Measurements from ENCODE around the gene FKBP1B.

DNA sequence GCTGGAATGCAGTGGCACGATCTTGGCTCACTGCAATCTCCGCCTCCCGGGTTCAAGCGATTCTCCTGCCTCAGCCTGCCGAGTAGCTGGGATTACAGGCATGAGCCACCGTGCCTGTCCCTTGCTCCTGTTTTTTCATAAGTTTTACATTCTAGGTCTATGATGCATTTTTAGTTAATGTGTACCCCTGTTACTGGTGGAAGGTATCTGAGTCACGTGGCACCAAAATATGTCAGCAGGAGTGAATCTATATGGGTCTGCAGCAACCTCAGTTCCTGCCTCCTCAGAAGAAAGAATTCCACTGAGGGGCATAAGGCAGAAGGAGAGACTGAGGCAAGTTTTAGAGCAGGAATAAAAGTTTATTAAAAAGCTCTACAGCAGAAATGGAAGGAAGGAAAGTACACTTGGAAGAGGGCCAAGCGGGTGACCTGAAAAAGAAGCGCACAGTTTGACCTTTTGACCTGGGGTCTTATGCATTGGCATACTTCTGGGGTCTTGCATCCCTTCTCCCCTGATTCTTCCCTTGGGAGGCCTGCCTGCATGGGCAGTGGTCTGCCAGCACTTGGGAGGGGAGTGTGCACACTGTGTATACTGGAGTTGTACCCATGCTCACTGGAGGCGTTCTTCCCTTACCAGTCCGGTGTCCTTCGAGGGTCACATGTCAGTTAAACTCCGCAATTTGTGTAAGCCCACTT lies 40.7 kb upstream of the FKBP1B start:
- TF ChIP-seq, protein P1, sequence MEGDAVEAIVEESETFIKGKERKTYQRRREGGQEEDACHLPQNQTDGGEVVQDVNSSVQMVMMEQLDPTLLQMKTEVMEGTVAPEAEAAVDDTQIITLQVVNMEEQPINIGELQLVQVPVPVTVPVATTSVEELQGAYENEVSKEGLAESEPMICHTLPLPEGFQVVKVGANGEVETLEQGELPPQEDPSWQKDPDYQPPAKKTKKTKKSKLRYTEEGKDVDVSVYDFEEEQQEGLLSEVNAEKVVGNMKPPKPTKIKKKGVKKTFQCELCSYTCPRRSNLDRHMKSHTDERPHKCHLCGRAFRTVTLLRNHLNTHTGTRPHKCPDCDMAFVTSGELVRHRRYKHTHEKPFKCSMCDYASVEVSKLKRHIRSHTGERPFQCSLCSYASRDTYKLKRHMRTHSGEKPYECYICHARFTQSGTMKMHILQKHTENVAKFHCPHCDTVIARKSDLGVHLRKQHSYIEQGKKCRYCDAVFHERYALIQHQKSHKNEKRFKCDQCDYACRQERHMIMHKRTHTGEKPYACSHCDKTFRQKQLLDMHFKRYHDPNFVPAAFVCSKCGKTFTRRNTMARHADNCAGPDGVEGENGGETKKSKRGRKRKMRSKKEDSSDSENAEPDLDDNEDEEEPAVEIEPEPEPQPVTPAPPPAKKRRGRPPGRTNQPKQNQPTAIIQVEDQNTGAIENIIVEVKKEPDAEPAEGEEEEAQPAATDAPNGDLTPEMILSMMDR (conservative IDR thresholded peaks at IDR 0.05; ENCODE audit: low read depth, low read length), result no peak
- TF ChIP-seq EZH2 (IDR thresholded peaks at IDR 0.05; ENCODE audit: low read length, unreplicated experiment) (no peak), EZH2phosphoT487 (IDR thresholded peaks at IDR 0.05; ENCODE audit: borderline replicate concordance, low read length) (no peak)

Data from PC-3 (cell line).